ENCODE data around the gene NCK2.

- no peak for TF ChIP-seq FOS (IDR thresholded peaks at IDR 0.05; ENCODE audit: borderline replicate concordance, extremely low read depth, insufficient read length)
- no peak for TF ChIP-seq ZZZ3 (IDR thresholded peaks at IDR 0.05; ENCODE audit: control insufficient read depth, insufficient read length, low read depth)
- TF ChIP-seq POLR2AphosphoS5 (IDR thresholded peaks at IDR 0.05; ENCODE audit: low read length), result no peak
- no peak for TF ChIP-seq NFYB (IDR thresholded peaks at IDR 0.05; ENCODE audit: insufficient read depth, low read depth, low read length)
- no peak for TF ChIP-seq FOXK2 (IDR thresholded peaks at IDR 0.05)
Measured at GRCh38 chr2:105875241-105875640, 130.5 kb downstream of the NCK2 start.

All from GM12878 (cell line).